GM12878 (cell line): Measurements from ENCODE around the gene ALAS1. TPM values are rescaled to one million over a fixed set of nuclear protein-coding genes. Genes with fewer than 3 reads are reported as not detected.
A peak's percentile ranks its signal among the peaks of the same experiment; 100 is the strongest.

ENCODE experiments used
- ATF3 ChIP-seq: IDR thresholded peaks from 2 replicates; pipeline ENCODE4 v1.6.1; 2011; ENCODE audit warnings: low read depth, mild to moderate bottlenecking, low read length, moderate library complexity, borderline replicate concordance; ENCODE audit errors: extremely low read depth
- BHLHE40 ChIP-seq, 2 experiments: fragments of 450-650 bp in 1 of 2; IDR thresholded peaks; 2 replicates each; pipeline ENCODE4 v1.6.1; 2011 to 2017; ENCODE audit warnings: low read depth in 2 of 2, borderline replicate concordance in 1 of 2, improper control_type of control experiment in 1 of 2, low read length in 1 of 2, mild to moderate bottlenecking in 1 of 2
- CBFB ChIP-seq: IDR thresholded peaks from 2 replicates; pipeline ENCODE4 v1.6.1; 2016; ENCODE audit warnings: antibody characterized with exemption, low read depth
- EED ChIP-seq: sonication (generic); IDR thresholded peaks from 2 replicates; pipeline ENCODE4 v1.6.1; 2016; ENCODE audit warnings: antibody characterized with exemption, low read depth
- EP300 ChIP-seq, 2 experiments: fragments of 150-350 bp in 1 of 2; IDR thresholded peaks; 2 replicates each; pipeline ENCODE4 v1.6.1; 2011 to 2012; ENCODE audit warnings: low read depth in 2 of 2, low read length in 2 of 2, borderline replicate concordance in 1 of 2, improper control_type of control experiment in 1 of 2, inconsistent platforms in 1 of 2; ENCODE audit not compliant: control insufficient read depth in 1 of 2
- HDAC6 ChIP-seq: fragments of 200-600 bp; sonication (generic); IDR thresholded peaks from one replicate; pipeline ENCODE4 v1.8.0; 2017; ENCODE audit warnings: antibody characterized with exemption; ENCODE audit not compliant: unreplicated experiment
- HDGF ChIP-seq: fragments of 450-650 bp; IDR thresholded peaks from 2 replicates; pipeline ENCODE4 v1.6.1; 2016; ENCODE audit warnings: antibody characterized with exemption
- IKZF1 ChIP-seq: fragments of 450-650 bp; conservative IDR thresholded peaks from 2 replicates; pipeline ENCODE4 v1.6.1; 2017; ENCODE audit warnings: antibody characterized with exemption, mild to moderate bottlenecking
- IRF3 ChIP-seq: fragments of 450-650 bp; IDR thresholded peaks from 2 replicates; pipeline ENCODE4 v1.6.1; 2014; ENCODE audit warnings: mild to moderate bottlenecking
- MEF2A ChIP-seq: IDR thresholded peaks from 2 replicates; pipeline ENCODE4 v1.6.1; 2011; ENCODE audit warnings: low read depth, mild to moderate bottlenecking, low read length, moderate library complexity; ENCODE audit not compliant: insufficient read depth
- MTA2 ChIP-seq: fragments of 450-650 bp; IDR thresholded peaks from 2 replicates; pipeline ENCODE4 v1.6.1; 2016; ENCODE audit warnings: low read depth, mild to moderate bottlenecking, moderate library complexity
- NBN ChIP-seq: fragments of 450-650 bp; IDR thresholded peaks from 2 replicates; pipeline ENCODE4 v1.6.1; 2016
- NFYB ChIP-seq: IDR thresholded peaks from 2 replicates; pipeline ENCODE4 v1.6.1; 2011; ENCODE audit warnings: low read depth, mild to moderate bottlenecking, low read length, improper control_type of control experiment, moderate library complexity; ENCODE audit not compliant: insufficient read depth
- PAX5 ChIP-seq: IDR thresholded peaks from 2 replicates; pipeline ENCODE4 v1.6.1; 2011; ENCODE audit warnings: low read depth, low read length, borderline replicate concordance
- POLR2AphosphoS5 ChIP-seq: IDR thresholded peaks from 2 replicates; pipeline ENCODE4 v1.6.1; 2011; ENCODE audit warnings: mild to moderate bottlenecking, low read length, inconsistent platforms
- SIN3A ChIP-seq: IDR thresholded peaks from 2 replicates; pipeline ENCODE4 v1.6.1; 2012; ENCODE audit warnings: low read depth, low read length, improper control_type of control experiment
- SMAD1 ChIP-seq: fragments of 450-650 bp; IDR thresholded peaks from 2 replicates; pipeline ENCODE4 v1.6.1; 2018; ENCODE audit warnings: mild to moderate bottlenecking, low read depth; ENCODE audit not compliant: partially characterized antibody
- SMARCA5 ChIP-seq: fragments of 450-650 bp; IDR thresholded peaks from 2 replicates; pipeline ENCODE4 v1.6.1; 2017; ENCODE audit warnings: mild to moderate bottlenecking
- SMC3 ChIP-seq: IDR thresholded peaks from 2 replicates; pipeline ENCODE4 v1.6.1; 2011; ENCODE audit warnings: low read length, improper control_type of control experiment, borderline replicate concordance
- SPI1 ChIP-seq: IDR thresholded peaks from 2 replicates; pipeline ENCODE4 v1.6.1; 2011; ENCODE audit warnings: low read depth, mild to moderate bottlenecking, low read length, moderate library complexity, borderline replicate concordance; ENCODE audit not compliant: insufficient read depth
- SUPT20H ChIP-seq: IDR thresholded peaks from 2 replicates; pipeline ENCODE4 v1.6.1; 2011; ENCODE audit warnings: low read depth, mild to moderate bottlenecking, low read length, moderate library complexity, borderline replicate concordance; ENCODE audit not compliant: control insufficient read depth
- TBL1XR1 ChIP-seq: IDR thresholded peaks from 2 replicates; pipeline ENCODE4 v1.6.1; 2012; ENCODE audit warnings: low read depth, low read length, improper control_type of control experiment
- TCF3 ChIP-seq: IDR thresholded peaks from 2 replicates; pipeline ENCODE4 v1.6.1; 2012; ENCODE audit warnings: low read depth, mild to moderate bottlenecking, low read length, borderline replicate concordance; ENCODE audit not compliant: insufficient read depth
- ZSCAN29 ChIP-seq: fragments of 450-650 bp; IDR thresholded peaks from 2 replicates; pipeline ENCODE4 v1.6.1; 2017; ENCODE audit warnings: mild to moderate bottlenecking, moderate library complexity
- polyA plus RNA-seq, 11 experiments: library from polyadenylated mRNA; depleted of rRNA in 4 of 11; unstranded in 6 of 11; stranded (reverse) in 5 of 11; fragments of >200 nt; fragmentation: Nextera tagmentation in 4 of 11; fragmentation: Illumina TruSeq in 1 of 11; extraction: Ambion mirVana in 4 of 11; extraction: Trizol in 1 of 11; gene quantifications; 1 replicate in 1 of 11; 2 replicates in 10 of 11; pipeline versions ENCODE4 v1.2.1 to v1.2.3, GENCODE V29; 2011 to 2016; ENCODE audit warnings: inconsistent platforms in 2 of 11, missing spikeins in 2 of 11, low read depth in 1 of 11
- total RNA-seq, 4 experiments: library from RNA; depleted of rRNA in 3 of 4; stranded (reverse); fragments of >200 nt in 3 of 4; fragmentation: Illumina TruSeq in 1 of 4; extraction: Trizol in 1 of 4; gene quantifications; 2 replicates each; pipeline versions ENCODE4 v1.2.1 to v1.2.3, GENCODE V29; 2013 to 2021
- TF ChIP-seq, protein P1 (sequence below): fragments of 450-650 bp; IDR thresholded peaks from 2 replicates; pipeline ENCODE4 v1.6.1; 2018; ENCODE audit warnings: borderline replicate concordance, mild to moderate bottlenecking; ENCODE audit not compliant: partially characterized antibody

ALAS1 gene
- total and polyA plus RNA-seq, 10 of the 15 experiments (the other 5 are each of a cell fraction or from before 2014, with no cell fraction given): 69.9 to 115 (median 94.1) TPM

DNA sequence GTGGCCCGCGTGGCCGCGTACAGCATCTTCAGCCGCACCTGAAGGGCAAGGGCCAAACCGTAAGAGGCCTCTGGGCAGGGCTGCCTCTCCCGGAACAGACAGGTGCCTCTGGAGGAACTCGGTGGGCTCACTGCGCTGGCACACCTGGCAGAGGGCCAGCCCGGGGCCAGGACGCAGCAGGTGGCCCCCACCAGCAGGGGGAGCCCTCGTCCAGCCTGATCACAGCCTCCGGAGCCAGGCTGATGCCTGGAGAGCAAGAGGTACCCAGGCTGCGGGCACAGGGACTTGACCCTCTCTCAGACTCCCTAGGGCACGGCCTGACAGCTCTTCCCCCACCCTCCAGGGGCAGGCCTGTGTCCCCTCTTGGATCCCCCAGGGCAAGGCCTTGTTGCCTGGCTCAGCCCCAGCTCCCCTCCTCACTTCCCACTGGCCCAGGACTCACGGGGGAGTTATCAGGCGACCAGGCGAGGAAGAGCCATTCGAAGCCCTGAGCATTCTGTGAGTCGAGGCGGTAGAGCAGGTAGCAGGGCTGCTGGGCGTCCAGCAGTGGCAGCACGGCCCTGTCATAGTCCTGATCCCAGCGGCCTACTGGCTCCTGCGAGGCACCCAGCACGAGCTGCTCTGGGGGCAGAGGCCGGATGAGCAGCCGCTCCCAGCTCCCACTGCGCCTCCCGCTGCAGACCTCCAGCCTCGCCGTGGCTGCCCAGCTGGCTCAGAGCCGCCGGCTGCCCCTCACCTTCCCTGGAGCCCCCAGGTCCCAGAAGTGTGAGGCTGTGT is 33.7 kb downstream of the ALAS1 start (continued):
- TF ChIP-seq PAX5 (0 out of 2 replicates have a peak, but pooled peaks have one; percentile 18), ZSCAN29 (no peak), EP300 (IDR thresholded peaks at IDR 0.05; ENCODE audit: borderline replicate concordance in 1 of 2, control insufficient read depth in 1 of 2, low read depth in 2 of 2, low read length in 2 of 2) (no peak), BHLHE40 (IDR thresholded peaks at IDR 0.05; ENCODE audit: borderline replicate concordance in 1 of 2, low read depth in 2 of 2, low read length in 1 of 2) (peak in 1 of 2 experiments; percentile 48; a peak in 1 of 4 replicates), IKZF1 (0 out of 2 replicates have a peak, but pooled peaks have one; percentile 23), NBN (no peak), EED (no peak), TBL1XR1 (no peak), MTA2 (no peak), NFYB (no peak), SUPT20H (no peak), TCF3 (peak; percentile 75; the same call in 1 of the 2 replicates), CBFB (no peak), HDAC6 (no peak), SMAD1 (peak; percentile 86), SIN3A (no peak), POLR2AphosphoS5 (0 out of 2 replicates have a peak, but pooled peaks have one; percentile 49), IRF3 (no peak), SMARCA5 (peak; percentile 46; the same call in 1 of the 2 replicates), HDGF (0 out of 2 replicates have a peak, but pooled peaks have one; percentile 42), SPI1 (no peak), SMC3 (peak; percentile 77), ATF3 (no peak), MEF2A (no peak)
- TF ChIP-seq, protein P1, sequence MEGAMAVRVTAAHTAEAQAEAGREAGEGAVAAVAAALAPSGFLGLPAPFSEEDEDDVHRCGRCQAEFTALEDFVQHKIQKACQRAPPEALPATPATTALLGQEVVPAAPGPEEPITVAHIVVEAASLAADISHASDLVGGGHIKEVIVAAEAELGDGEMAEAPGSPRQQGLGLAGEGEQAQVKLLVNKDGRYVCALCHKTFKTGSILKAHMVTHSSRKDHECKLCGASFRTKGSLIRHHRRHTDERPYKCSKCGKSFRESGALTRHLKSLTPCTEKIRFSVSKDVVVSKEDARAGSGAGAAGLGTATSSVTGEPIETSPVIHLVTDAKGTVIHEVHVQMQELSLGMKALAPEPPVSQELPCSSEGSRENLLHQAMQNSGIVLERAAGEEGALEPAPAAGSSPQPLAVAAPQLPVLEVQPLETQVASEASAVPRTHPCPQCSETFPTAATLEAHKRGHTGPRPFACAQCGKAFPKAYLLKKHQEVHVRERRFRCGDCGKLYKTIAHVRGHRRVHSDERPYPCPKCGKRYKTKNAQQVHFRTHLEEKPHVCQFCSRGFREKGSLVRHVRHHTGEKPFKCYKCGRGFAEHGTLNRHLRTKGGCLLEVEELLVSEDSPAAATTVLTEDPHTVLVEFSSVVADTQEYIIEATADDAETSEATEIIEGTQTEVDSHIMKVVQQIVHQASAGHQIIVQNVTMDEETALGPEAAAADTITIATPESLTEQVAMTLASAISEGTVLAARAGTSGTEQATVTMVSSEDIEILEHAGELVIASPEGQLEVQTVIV: no peak
